Vagina (tissue), 2 donors: ENCODE data around the gene THAP9. TPM values are rescaled to one million over a fixed set of nuclear protein-coding genes. Genes with fewer than 3 reads are reported as not detected.

Source experiments
- DNase-seq, 2 donors: peaks; one replicate each; pipeline ENCODE4 v3.0.0-alpha.2; 2017; ENCODE audit errors: extremely low spot score in 2 of 2
- H3K27ac ChIP-seq: fragments of 200-600 bp; sonication (generic); one replicate; pipeline ENCODE4 v1.5.1; 2019
- H3K27me3 ChIP-seq: fragments of 200-600 bp; sonication (generic); one replicate; pipeline ENCODE4 v1.5.1; 2019
- H3K36me3 ChIP-seq, 2 donors: fragments of 200-600 bp; sonication (generic); one replicate each; pipeline ENCODE4 v1.5.1; 2017 to 2019
- H3K4me1 ChIP-seq: fragments of 200-600 bp; sonication (generic); one replicate; pipeline ENCODE4 v1.5.1; 2019
- H3K4me3 ChIP-seq, 2 donors: fragments of 200-600 bp; sonication (generic); 1 replicate in 1 of 2; 2 replicates in 1 of 2; pipeline ENCODE4 v1.5.1; 2016 to 2019
- H3K9me3 ChIP-seq: fragments of 200-600 bp; sonication (generic); one replicate; pipeline ENCODE4 v1.5.1; 2019
- POLR2A ChIP-seq, 2 donors: fragments of 450-650 bp; IDR thresholded peaks; one replicate each; pipeline ENCODE4 v1.6.1; 2017; ENCODE audit warnings: antibody characterized with exemption in 2 of 2, mild to moderate bottlenecking in 2 of 2, moderate library complexity in 2 of 2
- POLR2AphosphoS5 ChIP-seq, 2 donors: sonication (generic); formaldehyde crosslinking; IDR thresholded peaks; one replicate each; pipeline ENCODE4 v1.9.0; 2017; ENCODE audit warnings: antibody characterized with exemption in 2 of 2, mild to moderate bottlenecking in 2 of 2, low read depth in 1 of 2; ENCODE audit not compliant: insufficient read depth in 1 of 2
- intact Hi-C: fragments of 100-400 bp; cut with DNase I; formaldehyde crosslinking; loops from one replicate; pipeline ENCODE4 v1.15.1; 2023
- total RNA-seq: library from RNA; depleted of rRNA; stranded (reverse); fragments of >200 nt; gene quantifications from one replicate; pipeline ENCODE4 v1.2.3, GENCODE V29; 2016
- TF ChIP-seq, protein P1 (sequence below), 3 experiments: fragments of 450-650 bp in 2 of 3; fragments of 200-600 bp in 1 of 3; sonication (generic) in 1 of 3; IDR thresholded peaks; one replicate each; pipeline ENCODE4 v1.5.1; 2017 to 2019; ENCODE audit warnings: antibody characterized with exemption in 3 of 3, mild to moderate bottlenecking in 2 of 3, moderate library complexity in 2 of 3

THAP9 gene
- total RNA-seq, 1 donor from 2014 or later: 4.2 TPM

DNA sequence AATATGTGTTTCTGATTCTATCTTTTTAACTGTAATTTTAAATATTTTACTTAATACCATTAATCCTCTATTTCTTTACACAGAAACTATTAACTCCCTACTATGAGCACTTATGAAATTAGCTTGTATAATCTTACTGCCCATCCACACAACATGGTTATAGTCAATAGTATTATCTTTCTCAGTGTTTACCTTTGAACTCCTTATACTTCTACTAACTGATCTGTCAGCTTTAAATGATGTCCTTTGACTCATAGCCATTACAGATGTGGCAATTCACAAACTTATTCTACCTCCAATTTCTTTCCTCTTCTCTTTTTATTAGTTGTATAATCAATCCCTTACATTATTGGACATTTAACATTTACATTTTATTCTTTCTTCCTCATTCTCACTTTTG, 15.1 kb upstream of the THAP9 start:
- Histone ChIP-seq H3K36me3 (peaks cover 0 to 4% of the 10 kb centered on the region in 2 donors), H3K4me1 (peaks cover 57% of the 10 kb centered on the region), H3K9me3 (no peaks in the 10 kb centered on the region), H3K27ac (no peak overlapping the region), H3K4me3 (no peak overlapping the region), H3K27me3 (no peaks in the 10 kb centered on the region)
- intact Hi-C loops: no loop called here
- DNase-seq: no peak
- no peak for TF ChIP-seq POLR2AphosphoS5 (IDR thresholded peaks at IDR 0.05; ENCODE audit: insufficient read depth in 1 of 2, low read depth in 1 of 2)
- no peak for TF ChIP-seq POLR2A (IDR thresholded peaks at IDR 0.05)
- TF ChIP-seq, protein P1, sequence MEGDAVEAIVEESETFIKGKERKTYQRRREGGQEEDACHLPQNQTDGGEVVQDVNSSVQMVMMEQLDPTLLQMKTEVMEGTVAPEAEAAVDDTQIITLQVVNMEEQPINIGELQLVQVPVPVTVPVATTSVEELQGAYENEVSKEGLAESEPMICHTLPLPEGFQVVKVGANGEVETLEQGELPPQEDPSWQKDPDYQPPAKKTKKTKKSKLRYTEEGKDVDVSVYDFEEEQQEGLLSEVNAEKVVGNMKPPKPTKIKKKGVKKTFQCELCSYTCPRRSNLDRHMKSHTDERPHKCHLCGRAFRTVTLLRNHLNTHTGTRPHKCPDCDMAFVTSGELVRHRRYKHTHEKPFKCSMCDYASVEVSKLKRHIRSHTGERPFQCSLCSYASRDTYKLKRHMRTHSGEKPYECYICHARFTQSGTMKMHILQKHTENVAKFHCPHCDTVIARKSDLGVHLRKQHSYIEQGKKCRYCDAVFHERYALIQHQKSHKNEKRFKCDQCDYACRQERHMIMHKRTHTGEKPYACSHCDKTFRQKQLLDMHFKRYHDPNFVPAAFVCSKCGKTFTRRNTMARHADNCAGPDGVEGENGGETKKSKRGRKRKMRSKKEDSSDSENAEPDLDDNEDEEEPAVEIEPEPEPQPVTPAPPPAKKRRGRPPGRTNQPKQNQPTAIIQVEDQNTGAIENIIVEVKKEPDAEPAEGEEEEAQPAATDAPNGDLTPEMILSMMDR (IDR thresholded peaks at IDR 0.05): no peak

- H3K9me3 ChIP-seq: no peaks in the 10 kb centered on the region
- intact Hi-C loops: no loop called here
- no peaks in the 10 kb centered on the region for H3K36me3 ChIP-seq
- no peaks in the 10 kb centered on the region for H3K27me3 ChIP-seq
- DNase-seq: no peak
- TF ChIP-seq POLR2A (IDR thresholded peaks at IDR 0.05): no peak
- TF ChIP-seq, protein P1 (IDR thresholded peaks at IDR 0.05): no peak
- TF ChIP-seq POLR2AphosphoS5 (IDR thresholded peaks at IDR 0.05; ENCODE audit: insufficient read depth in 1 of 2, low read depth in 1 of 2): no peak
- no peak overlapping the region for H3K4me3 ChIP-seq
- peaks cover 57% of the 10 kb centered on the region for H3K4me1 ChIP-seq
- H3K27ac ChIP-seq: peak overlapping the region; percentile 35
Measured at GRCh38 chr4:82886147-82886942, 14.2 kb upstream of the THAP9 start.

DNA sequence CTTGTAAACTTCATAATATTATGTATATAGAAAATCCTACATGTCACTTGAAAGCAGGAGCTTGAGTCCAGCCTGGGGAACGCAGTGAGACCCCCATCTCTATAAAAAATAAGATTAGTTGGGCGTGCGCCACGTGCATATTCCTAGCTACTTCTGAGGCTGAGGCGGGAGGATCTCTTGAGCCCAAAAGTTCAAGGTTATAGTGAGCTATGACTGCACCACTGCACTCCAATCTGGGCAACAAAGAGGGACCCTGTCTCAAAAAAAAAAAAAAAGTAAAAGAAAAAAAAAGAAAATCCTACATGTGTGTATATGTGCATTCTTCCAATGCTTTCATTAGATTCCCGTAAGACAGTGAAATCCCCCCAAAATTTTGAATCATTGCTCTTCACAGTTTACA, 11.2 kb upstream of the THAP9 start:
- Histone ChIP-seq H3K27ac (peak overlapping the region; percentile 97), H3K27me3 (no peaks in the 10 kb centered on the region), H3K36me3 (peaks cover 0 to 12% of the 10 kb centered on the region in 2 donors), H3K4me1 (peaks cover 65% of the 10 kb centered on the region), H3K9me3 (no peaks in the 10 kb centered on the region), H3K4me3 (peak overlapping the region; percentile 87)
- DNase-seq: no peak
- intact Hi-C loops: no loop called here
- TF ChIP-seq POLR2AphosphoS5 (IDR thresholded peaks at IDR 0.05; ENCODE audit: insufficient read depth in 1 of 2, low read depth in 1 of 2): no peak
- no peak for TF ChIP-seq POLR2A (IDR thresholded peaks at IDR 0.05)
- TF ChIP-seq, protein P1 (IDR thresholded peaks at IDR 0.05): no peak

- Histone ChIP-seq H3K4me3 (peak overlapping the region; percentile 87), H3K36me3 (peaks cover 0 to 20% of the 10 kb centered on the region in 2 donors), H3K4me1 (peaks cover 53% of the 10 kb centered on the region), H3K27me3 (no peaks in the 10 kb centered on the region), H3K27ac (peak overlapping the region; percentile 97), H3K9me3 (no peaks in the 10 kb centered on the region)
- no peak for TF ChIP-seq POLR2AphosphoS5 (IDR thresholded peaks at IDR 0.05; ENCODE audit: insufficient read depth in 1 of 2, low read depth in 1 of 2)
- TF ChIP-seq, protein P1 (IDR thresholded peaks at IDR 0.05): no peak
- TF ChIP-seq POLR2A (IDR thresholded peaks at IDR 0.05): no peak
- DNase-seq: no peak
- intact Hi-C loops: no loop called here
Measured at GRCh38 chr4:82890528-82890900, 10.0 kb upstream of the THAP9 start.
